HUES6 (cell line): ENCODE results near the gene PPP1R12B.

ENCODE experiments used
- H3K27ac ChIP-seq: 2 replicates; pipeline ENCODE4 v1.7.0; 2013; ENCODE audit warnings: low read depth, mild to moderate bottlenecking, low read length, inconsistent platforms
- H3K27me3 ChIP-seq: 2 replicates; pipeline ENCODE4 v1.6.1; 2013; ENCODE audit warnings: low read length; ENCODE audit not compliant: control insufficient read depth, insufficient read depth
- H3K36me3 ChIP-seq: 2 replicates; pipeline ENCODE4 v1.6.1; 2013; ENCODE audit warnings: low read length; ENCODE audit not compliant: control insufficient read depth, insufficient read depth
- H3K4me1 ChIP-seq: 2 replicates; pipeline ENCODE4 v1.6.1; 2013; ENCODE audit warnings: low read length; ENCODE audit not compliant: control insufficient read depth, insufficient read depth
- H3K4me3 ChIP-seq: 2 replicates; pipeline ENCODE4 v1.5.1; 2013; ENCODE audit warnings: low read depth, low read length
- H3K9ac ChIP-seq: one replicate; pipeline ENCODE4 v1.6.1; 2013; ENCODE audit warnings: mild to moderate bottlenecking, low read length
- H3K9me3 ChIP-seq: 2 replicates; pipeline ENCODE4 v1.6.1; 2013; ENCODE audit warnings: low read depth, low read length; ENCODE audit not compliant: control insufficient read depth, insufficient read depth

PPP1R12B gene

GRCh38 chr1:202587859-202588485, 239.5 kb downstream of the PPP1R12B start:
- no peaks in the 10 kb centered on the region for H3K36me3 ChIP-seq
- no peaks in the 10 kb centered on the region for H3K27me3 ChIP-seq
- no peak overlapping the region for H3K9ac ChIP-seq
- H3K4me3 ChIP-seq, result no peak overlapping the region
- H3K4me1 ChIP-seq, result peaks cover 33% of the 10 kb centered on the region; the same call in 1 of the 2 replicates
- no peak overlapping the region; the same call in 1 of the 2 replicates for H3K27ac ChIP-seq
- H3K9me3 ChIP-seq, result no peaks in the 10 kb centered on the region

GRCh38 chr1:202588503-202589189, 240.1 kb downstream of the PPP1R12B start:
- Histone ChIP-seq H3K4me3 (no peak overlapping the region), H3K4me1 (peaks cover 33% of the 10 kb centered on the region; the same call in 1 of the 2 replicates), H3K27me3 (no peaks in the 10 kb centered on the region), H3K36me3 (no peaks in the 10 kb centered on the region), H3K9me3 (no peaks in the 10 kb centered on the region), H3K9ac (peak overlapping the region; percentile 39), H3K27ac (peak overlapping the region; percentile 50; the same call in 1 of the 2 replicates)

DNA sequence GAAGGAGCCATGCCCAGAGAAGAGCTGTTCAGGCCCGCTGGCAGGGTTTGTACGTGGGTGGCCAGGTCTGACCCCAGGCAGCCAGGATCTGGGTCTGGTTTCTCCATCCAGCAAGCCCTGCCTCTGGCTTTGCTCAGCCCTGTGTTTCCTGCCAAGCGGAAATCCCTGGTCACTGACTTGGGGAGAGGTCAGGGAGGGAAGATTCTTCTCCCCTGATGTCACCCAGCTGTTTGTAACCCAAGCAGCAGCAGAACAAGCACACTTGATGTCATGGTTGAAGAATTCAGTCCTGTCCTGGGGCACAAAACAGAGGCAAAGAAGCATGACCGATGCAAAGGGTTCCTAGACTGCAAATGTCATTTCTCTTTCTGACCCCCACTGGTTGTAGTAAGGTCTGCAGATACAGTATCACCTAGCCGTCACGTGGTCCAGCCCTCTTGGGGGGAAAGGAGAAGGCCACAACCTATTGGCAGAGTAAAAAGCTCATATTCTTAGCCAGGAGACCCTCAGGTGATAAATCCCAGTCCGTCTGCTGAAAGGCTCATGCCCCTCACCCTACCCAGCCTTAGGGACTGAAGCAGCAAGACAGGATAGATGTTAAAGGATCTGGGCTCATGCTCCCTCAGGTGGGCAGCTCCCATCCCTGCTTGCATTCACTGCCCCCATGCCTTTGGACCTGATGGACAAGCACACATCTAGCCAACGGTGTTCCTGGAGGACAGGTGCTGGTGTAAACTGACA, 240.9 kb downstream of the PPP1R12B start:
- H3K9me3 ChIP-seq, result no peaks in the 10 kb centered on the region
- no peak overlapping the region for H3K4me3 ChIP-seq
- peak overlapping the region; percentile 39 for H3K9ac ChIP-seq
- H3K27ac ChIP-seq, result peak overlapping the region; percentile 50; the same call in 1 of the 2 replicates
- H3K27me3 ChIP-seq, result no peaks in the 10 kb centered on the region
- H3K4me1 ChIP-seq, result peaks cover 33% of the 10 kb centered on the region; the same call in 1 of the 2 replicates
- no peaks in the 10 kb centered on the region for H3K36me3 ChIP-seq

DNA sequence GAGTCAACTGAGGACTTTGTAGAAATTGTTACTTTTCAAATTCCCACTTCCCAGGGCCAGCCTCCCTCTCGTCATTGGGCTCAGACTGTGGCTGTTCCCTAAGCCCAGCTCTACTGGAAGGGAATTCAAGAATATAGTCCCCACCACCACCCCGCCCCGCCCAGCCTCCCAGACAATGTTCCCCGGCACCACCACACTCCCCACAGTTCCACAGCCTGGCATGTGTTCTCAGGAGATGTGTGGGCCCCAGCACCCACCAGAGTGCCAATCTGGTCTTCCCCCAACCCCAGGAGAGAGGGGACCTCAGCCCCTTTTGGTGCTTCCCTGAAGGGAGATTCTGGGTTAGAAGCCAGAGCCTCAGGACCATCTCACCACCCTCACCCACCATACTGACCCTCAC, 241.6 kb downstream of the PPP1R12B start:
- H3K4me3 ChIP-seq, result no peak overlapping the region
- H3K9ac ChIP-seq, result no peak overlapping the region
- H3K4me1 ChIP-seq, result peaks cover 33% of the 10 kb centered on the region; the same call in 1 of the 2 replicates
- H3K27me3 ChIP-seq, result no peaks in the 10 kb centered on the region
- no peak overlapping the region; the same call in 1 of the 2 replicates for H3K27ac ChIP-seq
- H3K9me3 ChIP-seq, result no peaks in the 10 kb centered on the region
- H3K36me3 ChIP-seq, result no peaks in the 10 kb centered on the region

- H3K4me3 ChIP-seq, result no peak overlapping the region
- H3K27me3 ChIP-seq, result no peaks in the 10 kb centered on the region
- H3K4me1 ChIP-seq, result peaks cover 31% of the 10 kb centered on the region; the same call in 1 of the 2 replicates
- no peak overlapping the region for H3K9ac ChIP-seq
- no peak overlapping the region for H3K27ac ChIP-seq
- no peaks in the 10 kb centered on the region for H3K36me3 ChIP-seq
- no peaks in the 10 kb centered on the region for H3K9me3 ChIP-seq
Observed at GRCh38 chr1:202590975-202591411, 242.5 kb downstream of the PPP1R12B start.

- Histone ChIP-seq H3K9ac (no peak overlapping the region), H3K27ac (no peak overlapping the region), H3K9me3 (no peaks in the 10 kb centered on the region), H3K4me3 (no peak overlapping the region), H3K36me3 (no peaks in the 10 kb centered on the region), H3K4me1 (peaks cover 25% of the 10 kb centered on the region; the same call in 1 of the 2 replicates), H3K27me3 (no peaks in the 10 kb centered on the region)
Observed at GRCh38 chr1:202591515-202591914, 243.0 kb downstream of the PPP1R12B start.

GRCh38 chr1:202592146-202592545, 243.6 kb downstream of the PPP1R12B start:
- H3K36me3 ChIP-seq, result no peaks in the 10 kb centered on the region

GRCh38 chr1:202593845-202594244, 245.3 kb downstream of the PPP1R12B start:
- H3K4me3 ChIP-seq, result no peak overlapping the region
- no peaks in the 10 kb centered on the region for H3K9me3 ChIP-seq
- H3K27me3 ChIP-seq, result no peaks in the 10 kb centered on the region
- no peaks in the 10 kb centered on the region for H3K36me3 ChIP-seq
- no peak overlapping the region for H3K27ac ChIP-seq
- no peak overlapping the region for H3K9ac ChIP-seq
- H3K4me1 ChIP-seq, result peaks cover 15% of the 10 kb centered on the region; the same call in 1 of the 2 replicates

More at GRCh38 chr1:202592146-202592545, 243.6 kb downstream of the PPP1R12B start:
- H3K9ac ChIP-seq, result no peak overlapping the region
- H3K9me3 ChIP-seq, result no peaks in the 10 kb centered on the region
- no peaks in the 10 kb centered on the region for H3K27me3 ChIP-seq
- no peak overlapping the region for H3K4me3 ChIP-seq
- no peak overlapping the region for H3K27ac ChIP-seq
- peaks cover 23% of the 10 kb centered on the region; the same call in 1 of the 2 replicates for H3K4me1 ChIP-seq

GRCh38 chr1:202596638-202597037, 248.1 kb downstream of the PPP1R12B start:
- no peak overlapping the region for H3K4me3 ChIP-seq
- no peak overlapping the region for H3K27ac ChIP-seq
- no peaks in the 10 kb centered on the region for H3K9me3 ChIP-seq
- no peaks in the 10 kb centered on the region for H3K36me3 ChIP-seq
- peaks cover 12% of the 10 kb centered on the region; the same call in 1 of the 2 replicates for H3K4me1 ChIP-seq
- no peak overlapping the region for H3K9ac ChIP-seq
- no peaks in the 10 kb centered on the region for H3K27me3 ChIP-seq

DNA sequence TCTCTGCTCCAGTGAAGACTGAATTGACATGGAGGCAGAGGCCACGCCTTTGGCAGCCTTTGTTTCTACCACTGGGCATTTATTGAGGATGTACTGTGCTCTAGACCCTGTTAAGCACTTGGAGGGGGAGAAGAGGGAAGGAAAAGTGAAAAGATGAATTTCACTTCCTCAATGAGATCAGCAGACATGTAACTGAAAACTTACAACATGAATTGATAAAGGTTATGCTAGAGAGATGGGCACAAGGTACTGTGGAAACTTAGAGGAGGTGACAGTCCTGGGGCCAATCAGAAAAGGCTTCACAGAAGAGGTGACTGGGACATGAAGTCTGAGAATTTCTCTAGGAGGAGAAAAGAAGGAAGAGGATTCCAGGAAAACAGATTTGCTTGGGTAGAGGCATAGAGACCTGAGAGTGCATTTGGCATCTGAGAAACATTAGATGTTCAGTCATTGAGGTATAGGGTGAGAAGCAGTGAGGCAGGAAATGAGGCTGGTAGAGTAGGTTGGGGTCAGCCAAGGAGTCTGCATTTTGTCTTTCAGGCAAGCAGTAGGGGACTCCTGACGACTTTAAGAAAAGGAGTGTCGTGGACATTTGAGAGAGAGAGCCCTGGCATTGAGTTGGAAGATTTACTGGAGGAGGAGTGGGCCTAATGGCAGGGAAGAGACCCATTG, 248.7 kb downstream of the PPP1R12B start:
- Histone ChIP-seq H3K27ac (no peak overlapping the region), H3K27me3 (no peaks in the 10 kb centered on the region), H3K9me3 (no peaks in the 10 kb centered on the region), H3K4me1 (peaks cover 8% of the 10 kb centered on the region; the same call in 1 of the 2 replicates), H3K36me3 (no peaks in the 10 kb centered on the region), H3K9ac (no peak overlapping the region), H3K4me3 (no peak overlapping the region)
